HEK293 (cell line): ENCODE measurements around the gene UCK2.

Experiments
- CTCF ChIA-PET: fragments of 350-600 bp; formaldehyde crosslinking; extraction: SDS; loops from one replicate; lab custom pipeline; 2021; ENCODE audit warnings: antibody characterized with exemption; lab: Yijun Ruan, JAX
- POLR2A ChIA-PET: fragments of 300-600 bp; formaldehyde crosslinking; extraction: SDS; loops from one replicate; lab custom pipeline; 2020; ENCODE audit warnings: antibody characterized with exemption, inconsistent platforms; lab: Yijun Ruan, JAX
- H3K27ac ChIP-seq: fragments of 200-500 bp; sonication (Bioruptor generic); 2 replicates; pipeline ENCODE4 v1.5.1; 2014; ENCODE audit warnings: low read depth, low read length, control low read depth, inconsistent platforms; ENCODE audit errors: extremely low read depth
- H3K36me3 ChIP-seq, 2 experiments: fragments of 200-500 bp in 1 of 2; sonication (Bioruptor generic) in 1 of 2; 1 replicate in 1 of 2; 2 replicates in 1 of 2; pipeline ENCODE4 v1.5.1; 2014 to 2017; ENCODE audit warnings: inconsistent platforms in 2 of 2, low read length in 2 of 2; ENCODE audit not compliant: control insufficient read depth in 2 of 2, insufficient read depth in 1 of 2
- H3K4me1 ChIP-seq: fragments of 200-500 bp; sonication (Bioruptor generic); 2 replicates; pipeline ENCODE4 v1.5.1; 2014; ENCODE audit warnings: mild to moderate bottlenecking, low read length, inconsistent platforms; ENCODE audit not compliant: control insufficient read depth, insufficient read depth
- H3K4me3 ChIP-seq: 2 replicates; pipeline ENCODE4 v1.5.1; 2011; ENCODE audit warnings: low read depth, mild to moderate bottlenecking, control low read depth, low read length, moderate library complexity
- H3K9me3 ChIP-seq: fragments of 200-500 bp; sonication (Bioruptor generic); 2 replicates; pipeline ENCODE4 v1.5.1; 2014; ENCODE audit warnings: low read depth, low read length, inconsistent platforms; ENCODE audit not compliant: control insufficient read depth, insufficient read depth
- AEBP2 ChIP-seq: fragments of 450-650 bp; formaldehyde crosslinking; IDR thresholded peaks from 2 replicates; pipeline ENCODE4 v1.5.1; 2016; ENCODE audit warnings: missing biosample characterization, missing genetic modification characterization, borderline replicate concordance
- FEZF1 ChIP-seq: fragments of 450-650 bp; formaldehyde crosslinking; IDR thresholded peaks from 2 replicates; pipeline ENCODE4 v1.5.1; 2016; ENCODE audit warnings: missing biosample characterization, missing genetic modification characterization
- KLF10 ChIP-seq: fragments of 450-650 bp; IDR thresholded peaks from 2 replicates; pipeline ENCODE4 v1.5.1; 2018; ENCODE audit warnings: missing biosample characterization, mild to moderate bottlenecking, missing genetic modification characterization
- MEIS1 ChIP-seq: sonication (generic); formaldehyde crosslinking; IDR thresholded peaks from 2 replicates; pipeline ENCODE4 v1.8.1; 2022; ENCODE audit warnings: missing genetic modification reagents, mild to moderate bottlenecking, borderline replicate concordance
- OVOL3 ChIP-seq: fragments of 450-650 bp; formaldehyde crosslinking; IDR thresholded peaks from 2 replicates; pipeline ENCODE4 v1.5.1; 2016; ENCODE audit warnings: missing biosample characterization, missing genetic modification characterization
- SCRT2 ChIP-seq: fragments of 450-650 bp; formaldehyde crosslinking; IDR thresholded peaks from 2 replicates; pipeline ENCODE4 v1.5.1; 2016; ENCODE audit warnings: missing biosample characterization, missing genetic modification characterization
- ZBTB17 ChIP-seq: fragments of 450-650 bp; formaldehyde crosslinking; IDR thresholded peaks from 2 replicates; pipeline ENCODE4 v1.5.1; 2016; ENCODE audit warnings: missing biosample characterization, missing genetic modification characterization
- ZBTB20 ChIP-seq: fragments of 450-650 bp; formaldehyde crosslinking; IDR thresholded peaks from 2 replicates; pipeline ENCODE4 v1.5.1; 2016; ENCODE audit warnings: missing biosample characterization, missing genetic modification characterization
- ZBTB49 ChIP-seq: fragments of 450-650 bp; formaldehyde crosslinking; IDR thresholded peaks from 2 replicates; pipeline ENCODE4 v1.5.1; 2016; ENCODE audit warnings: missing biosample characterization, missing genetic modification characterization, low read depth
- ZNF121 ChIP-seq: fragments of 450-650 bp; formaldehyde crosslinking; IDR thresholded peaks from 2 replicates; pipeline ENCODE4 v1.5.1; 2016; ENCODE audit warnings: missing biosample characterization, missing genetic modification characterization
- ZNF174 ChIP-seq: fragments of 450-650 bp; formaldehyde crosslinking; IDR thresholded peaks from 2 replicates; pipeline ENCODE4 v1.5.0; 2017; ENCODE audit warnings: missing biosample characterization, mild to moderate bottlenecking, missing genetic modification characterization
- ZNF19 ChIP-seq: fragments of 450-650 bp; formaldehyde crosslinking; IDR thresholded peaks from 2 replicates; pipeline ENCODE4; 2016; ENCODE audit warnings: missing biosample characterization, missing genetic modification characterization, low read depth
- ZNF214 ChIP-seq: fragments of 450-650 bp; formaldehyde crosslinking; IDR thresholded peaks from 2 replicates; pipeline ENCODE4 v1.5.1; 2017; ENCODE audit warnings: missing biosample characterization, mild to moderate bottlenecking, missing genetic modification characterization, borderline replicate concordance
- ZNF221 ChIP-seq: fragments of 450-650 bp; formaldehyde crosslinking; IDR thresholded peaks from 2 replicates; pipeline ENCODE4 v1.5.1; 2017; ENCODE audit warnings: missing biosample characterization, missing genetic modification characterization, borderline replicate concordance
- ZNF26 ChIP-seq: fragments of 450-650 bp; formaldehyde crosslinking; IDR thresholded peaks from 2 replicates; pipeline ENCODE4 v1.5.1; 2016; ENCODE audit warnings: missing biosample characterization, missing genetic modification characterization
- ZNF521 ChIP-seq: fragments of 450-650 bp; formaldehyde crosslinking; IDR thresholded peaks from 2 replicates; pipeline ENCODE4 v1.5.1; 2017; ENCODE audit warnings: missing biosample characterization, mild to moderate bottlenecking, missing genetic modification characterization
- ZNF600 ChIP-seq: fragments of 450-650 bp; formaldehyde crosslinking; IDR thresholded peaks from 2 replicates; pipeline ENCODE4 v1.5.1; 2016; ENCODE audit warnings: missing biosample characterization, missing genetic modification characterization
- ZNF776 ChIP-seq: fragments of 450-650 bp; formaldehyde crosslinking; IDR thresholded peaks from 2 replicates; pipeline ENCODE4 v1.5.0; 2017; ENCODE audit warnings: missing biosample characterization, missing genetic modification characterization, borderline replicate concordance
- ZNF791 ChIP-seq: fragments of 450-650 bp; formaldehyde crosslinking; IDR thresholded peaks from 2 replicates; pipeline ENCODE4 v1.5.1; 2016; ENCODE audit warnings: missing biosample characterization, missing genetic modification characterization

UCK2 gene

GRCh38 chr1:165832902-165833301 lies 5.5 kb downstream of the UCK2 start:
- POLR2A ChIA-PET: interaction anchor here (0.5 kb wide), 1 partner anchor 124 kb away, joined by 3 read pairs; no protein-coding TSS in a partner anchor

GRCh38 chr1:165833358-165833757 lies 5.9 kb downstream of the UCK2 start:
- Histone ChIP-seq H3K4me1 (no peaks in the 10 kb centered on the region), H3K9me3 (no peaks in the 10 kb centered on the region), H3K4me3 (no peak overlapping the region), H3K36me3 (no peaks in the 10 kb centered on the region; a peak in 1 of 3 replicates), H3K27ac (no peak overlapping the region)
- POLR2A ChIA-PET: interaction anchor here (0.5 kb wide), 1 partner anchor 124 kb away, joined by 3 read pairs; no protein-coding TSS in a partner anchor
- TF ChIP-seq FEZF1 (tag by site-specific recombination) (peak; percentile 89), ZBTB17 (0 out of 2 replicates have a peak, but pooled peaks have one; percentile 17), ZNF776 (tag by site-specific recombination) (no peak), ZNF521 (tag by site-specific recombination) (no peak), ZNF26 (no peak), OVOL3 (no peak)
- CTCF ChIA-PET: interaction anchor here (0.6 kb wide), 1 partner anchor 12 kb away, joined by 3 read pairs; no protein-coding TSS in a partner anchor

More at GRCh38 chr1:165832902-165833301, 5.5 kb downstream of the UCK2 start:
- Histone ChIP-seq H3K36me3 (no peaks in the 10 kb centered on the region; a peak in 1 of 3 replicates), H3K27ac (no peak overlapping the region), H3K4me3 (no peak overlapping the region), H3K4me1 (no peaks in the 10 kb centered on the region), H3K9me3 (no peaks in the 10 kb centered on the region)
- TF ChIP-seq ZNF600: peak; percentile 98
- TF ChIP-seq ZNF19 (tag by site-specific recombination): no peak
- TF ChIP-seq AEBP2 (tag by site-specific recombination): no peak
- TF ChIP-seq SCRT2 (tag by site-specific recombination): no peak
- CTCF ChIA-PET: interaction anchor here (0.6 kb wide), 1 partner anchor 11 kb away, joined by 3 read pairs; no protein-coding TSS in a partner anchor

GRCh38 chr1:165834229-165834628 lies 6.8 kb downstream of the UCK2 start:
- TF ChIP-seq ZNF121 (tag by site-specific recombination): peak; percentile 58; the same call in 1 of the 2 replicates
- TF ChIP-seq ZBTB20 (tag by site-specific recombination): no peak
- CTCF ChIA-PET: no interaction called here
- H3K27ac ChIP-seq: no peak overlapping the region

GRCh38 chr1:165834881-165835280 lies 7.5 kb downstream of the UCK2 start:
- H3K36me3 ChIP-seq: no peaks in the 10 kb centered on the region; a peak in 1 of 3 replicates
- no peak overlapping the region for H3K27ac ChIP-seq
- no peak overlapping the region for H3K4me3 ChIP-seq
- no peaks in the 10 kb centered on the region for H3K4me1 ChIP-seq
- CTCF ChIA-PET: no interaction called here
- POLR2A ChIA-PET: no interaction called here
- no peaks in the 10 kb centered on the region for H3K9me3 ChIP-seq
- TF ChIP-seq ZNF174 (tag by site-specific recombination) (no peak), ZNF791 (tag by site-specific recombination) (no peak), ZBTB49 (tag by site-specific recombination) (no peak), MEIS1 (no peak), ZNF221 (tag by site-specific recombination) (no peak), ZNF214 (tag by site-specific recombination) (no peak), KLF10 (tag by site-specific recombination) (no peak)

More at GRCh38 chr1:165834229-165834628, 6.8 kb downstream of the UCK2 start:
- H3K4me1 ChIP-seq: no peaks in the 10 kb centered on the region
- POLR2A ChIA-PET: no interaction called here
- H3K4me3 ChIP-seq: no peak overlapping the region
- H3K36me3 ChIP-seq: no peaks in the 10 kb centered on the region; a peak in 1 of 3 replicates
- H3K9me3 ChIP-seq: no peaks in the 10 kb centered on the region
